WTC11 (cell line): ENCODE measurements around the gene APOE. TPM values are rescaled to one million over a fixed set of nuclear protein-coding genes. Genes with fewer than 3 reads are reported as not detected.

Experiments
- ATAC-seq: fragments of 200-7000 bp; cut with Tn5 transposase; 2 replicates; pipeline ENCODE4 v1.10.0; 2021; ENCODE audit warnings: mild to moderate bottlenecking, moderate library complexity
- CTCF ChIA-PET: fragments of 300-600 bp; sonication (Branson Sonifier 250); formaldehyde crosslinking; loops from one replicate; lab custom pipeline; 2021; ENCODE audit warnings: antibody characterized with exemption; lab: Charles Lee
- POLR2A ChIA-PET: fragments of 350-600 bp; sonication (Branson Sonifier 250); formaldehyde crosslinking; loops from one replicate; lab custom pipeline; 2021; ENCODE audit warnings: antibody characterized with exemption; lab: Charles Lee
- DNase-seq: peaks from one replicate; pipeline ENCODE4 v3.0.0; 2021; ENCODE audit warnings: low spot score
- H3K27ac Mint-ChIP-seq: 2 replicates; pipeline ENCODE4 v1.8.0; 2021; ENCODE audit warnings: mixed read lengths
- H3K27me3 Mint-ChIP-seq: 2 replicates; pipeline ENCODE4 v1.8.0; 2021; ENCODE audit warnings: low read depth, mild to moderate bottlenecking, moderate library complexity, mixed read lengths
- H3K36me3 Mint-ChIP-seq: 2 replicates; pipeline ENCODE4 v1.8.0; 2021; ENCODE audit warnings: mixed read lengths
- H3K4me1 Mint-ChIP-seq: 2 replicates; pipeline ENCODE4 v1.8.0; 2022; ENCODE audit warnings: mixed read lengths
- H3K4me3 Mint-ChIP-seq: 2 replicates; pipeline ENCODE4 v1.8.0; 2021; ENCODE audit warnings: mild to moderate bottlenecking, moderate library complexity, mixed read lengths
- H3K9me3 Mint-ChIP-seq: 2 replicates; pipeline ENCODE4 v1.8.0; 2021; ENCODE audit warnings: mixed read lengths
- ATF6 ChIP-seq: sonication (generic); formaldehyde crosslinking; IDR thresholded peaks from 2 replicates; pipeline ENCODE4 v1.8.1; 2023; ENCODE audit warnings: mild to moderate bottlenecking, missing genetic modification reagents
- CREB1 ChIP-seq: sonication (generic); formaldehyde crosslinking; IDR thresholded peaks from 2 replicates; pipeline ENCODE4 v1.8.0; 2023; ENCODE audit warnings: mild to moderate bottlenecking, missing genetic modification reagents
- CTCF ChIP-seq: fragments of 200-600 bp; IDR thresholded peaks from 2 replicates; pipeline ENCODE4 v1.8.0; 2022; ENCODE audit warnings: antibody characterized with exemption
- EMX1 ChIP-seq: fragments of 250-450 bp; sonication (Bioruptor Pico); IDR thresholded peaks from 2 replicates; pipeline ENCODE4 v1.8.0; 2021; ENCODE audit warnings: mild to moderate bottlenecking
- ETV6 ChIP-seq: sonication (generic); formaldehyde crosslinking; IDR thresholded peaks from 2 replicates; pipeline ENCODE4 v1.8.1; 2022; ENCODE audit warnings: mild to moderate bottlenecking, missing genetic modification reagents
- FOXJ3 ChIP-seq: sonication (generic); formaldehyde crosslinking; IDR thresholded peaks from 2 replicates; pipeline ENCODE4 v1.9.0; 2021; ENCODE audit warnings: missing genetic modification reagents, mild to moderate bottlenecking, borderline replicate concordance
- FOXP1 ChIP-seq: sonication (generic); formaldehyde crosslinking; IDR thresholded peaks from 2 replicates; pipeline ENCODE4 v1.8.0; 2022; ENCODE audit warnings: missing genetic modification reagents, mild to moderate bottlenecking, moderate library complexity, borderline replicate concordance
- GRHL2 ChIP-seq: fragments of 250-450 bp; sonication (Bioruptor Pico); IDR thresholded peaks from 2 replicates; pipeline ENCODE4 v1.8.0; 2022; ENCODE audit warnings: mild to moderate bottlenecking, moderate library complexity; ENCODE audit not compliant: insufficient replicate concordance, severe bottlenecking
- HMGA2 ChIP-seq: fragments of 250-450 bp; sonication (Bioruptor Pico); IDR thresholded peaks from 2 replicates; pipeline ENCODE4 v1.4.0; 2021; ENCODE audit warnings: mild to moderate bottlenecking, moderate library complexity
- IRF1 ChIP-seq: sonication (generic); formaldehyde crosslinking; IDR thresholded peaks from 2 replicates; pipeline ENCODE4 v1.8.0; 2023; ENCODE audit warnings: missing genetic modification reagents
- NFE2L1 ChIP-seq: sonication (generic); formaldehyde crosslinking; IDR thresholded peaks from 2 replicates; pipeline ENCODE4 v1.8.1; 2023; ENCODE audit warnings: missing genetic modification reagents
- RORB ChIP-seq: fragments of 250-450 bp; sonication (Bioruptor Pico); IDR thresholded peaks from 2 replicates; pipeline ENCODE4 v1.9.0; 2021; ENCODE audit warnings: mild to moderate bottlenecking
- SMAD4 ChIP-seq: sonication (generic); formaldehyde crosslinking; IDR thresholded peaks from 2 replicates; pipeline ENCODE4 v1.8.0; 2022; ENCODE audit warnings: mild to moderate bottlenecking, missing genetic modification reagents
- USF1 ChIP-seq: sonication (generic); formaldehyde crosslinking; IDR thresholded peaks from 2 replicates; pipeline ENCODE4 v1.8.0; 2022; ENCODE audit warnings: mild to moderate bottlenecking, missing genetic modification reagents
- ZBTB43 ChIP-seq: sonication (generic); formaldehyde crosslinking; IDR thresholded peaks from 2 replicates; pipeline ENCODE4 v1.8.1; 2023; ENCODE audit warnings: mild to moderate bottlenecking, missing genetic modification reagents
- ZNF121 ChIP-seq: sonication (generic); formaldehyde crosslinking; IDR thresholded peaks from 2 replicates; pipeline ENCODE4 v1.8.0; 2023; ENCODE audit warnings: missing genetic modification reagents
- ZNF219 ChIP-seq: sonication (generic); formaldehyde crosslinking; IDR thresholded peaks from 2 replicates; pipeline ENCODE4 v1.8.0; 2023; ENCODE audit warnings: missing genetic modification reagents, mild to moderate bottlenecking, borderline replicate concordance
- ZNF232 ChIP-seq: sonication (generic); formaldehyde crosslinking; IDR thresholded peaks from 2 replicates; pipeline ENCODE4 v1.8.0; 2022; ENCODE audit warnings: mild to moderate bottlenecking, missing genetic modification reagents
- ZNF263 ChIP-seq: sonication (generic); formaldehyde crosslinking; IDR thresholded peaks from 2 replicates; pipeline ENCODE4 v1.8.1; 2022; ENCODE audit warnings: low read depth, mild to moderate bottlenecking, moderate library complexity, missing genetic modification reagents
- ZNF281 ChIP-seq: sonication (generic); formaldehyde crosslinking; IDR thresholded peaks from 2 replicates; pipeline ENCODE4 v1.8.0; 2023; ENCODE audit warnings: mild to moderate bottlenecking, missing genetic modification reagents
- ZNF317 ChIP-seq: sonication (generic); formaldehyde crosslinking; IDR thresholded peaks from 2 replicates; pipeline ENCODE4 v1.8.1; 2023; ENCODE audit warnings: low read depth, mild to moderate bottlenecking, moderate library complexity, missing genetic modification reagents, borderline replicate concordance
- total RNA-seq: library from RNA; stranded (reverse); gene quantifications from 3 replicates; pipeline ENCODE4 v1.2.3, GENCODE V29; 2021

The APOE gene
- total RNA-seq, 1 experiment from 2014 or later: 824 TPM

GRCh38 chr19:44942067-44942571 is 36.5 kb downstream of the APOE start, which contains the start of gene APOC4 (continued):
- no peak for TF ChIP-seq ATF6 (CRISPR knock-in tag)

GRCh38 chr19:44943801-44944249 is 38.2 kb downstream of the APOE start:
- Mint-ChIP-seq H3K27me3 (no peaks in the 10 kb centered on the region; the same call in none of the 2 replicates), H3K36me3 (no peaks in the 10 kb centered on the region), H3K4me3 (no peak overlapping the region), H3K27ac (no peak overlapping the region; the same call in 1 of the 2 replicates), H3K4me1 (no peaks in the 10 kb centered on the region), H3K9me3 (no peaks in the 10 kb centered on the region)
- DNase-seq (no peak), ATAC-seq (no peak)
- ChIA-PET CTCF (interaction anchor here (1.5 kb wide), 1 partner anchor 8 kb away, joined by 6 read pairs; no protein-coding TSS in a partner anchor), POLR2A (no interaction called here)
- TF ChIP-seq ZNF317 (CRISPR knock-in tag) (no peak), FOXP1 (CRISPR knock-in tag) (no peak), ZNF263 (no peak), EMX1 (no peak), CTCF (no peak), ZNF281 (CRISPR knock-in tag) (no peak), CREB1 (no peak), FOXJ3 (CRISPR knock-in tag) (no peak), IRF1 (CRISPR knock-in tag) (no peak), ZNF121 (CRISPR knock-in tag) (no peak), GRHL2 (no peak), ZBTB43 (CRISPR knock-in tag) (no peak), RORB (CRISPR knock-in tag) (no peak), ZNF232 (CRISPR knock-in tag) (no peak), SMAD4 (CRISPR knock-in tag) (no peak), ZNF219 (CRISPR knock-in tag) (no peak), ETV6 (CRISPR knock-in tag) (no peak), HMGA2 (CRISPR knock-in tag) (no peak), USF1 (CRISPR knock-in tag) (no peak), NFE2L1 (no peak)
- TF ChIP-seq, all 79 proteins: peak for 0
